HCT116 (cell line): Measurements from ENCODE around the gene LRRC75A. TPM values are rescaled to one million over a fixed set of nuclear protein-coding genes. Genes with fewer than 3 reads are reported as not detected.

Experiments
- ATAC-seq: fragments of 200-7000 bp; cut with Tn5 transposase; 2 replicates; pipeline ENCODE4 v1.9.1; 2020; ENCODE audit warnings: mild to moderate bottlenecking, moderate library complexity
- BruUV-seq: library from RNA; stranded (reverse); fragments of 400-500 nt; replicated peaks from 2 replicates; lab custom pipeline; 2021; lab: Mats Ljungman, UMichigan
- CTCF ChIA-PET: fragments of 300-600 bp; sonication (Branson Sonifier 250); formaldehyde crosslinking; loops from one replicate; lab custom pipeline; 2021; ENCODE audit warnings: antibody characterized with exemption; lab: Charles Lee
- POLR2A ChIA-PET: fragments of 300-600, 350-600 bp; sonication (Branson Sonifier 250); formaldehyde crosslinking; loops from one replicate; lab custom pipeline; 2021; ENCODE audit warnings: antibody characterized with exemption; lab: Charles Lee
- RAD21 ChIA-PET, 2 experiments: fragments of 300-600 bp; sonication (Branson Sonifier 250); formaldehyde crosslinking; loops; one replicate each; lab custom pipeline; 2023; ENCODE audit warnings: low total read pairs in 2 of 2; ENCODE audit not compliant: uncharacterized antibody in 2 of 2, unreplicated experiment in 2 of 2, low non-redundant PET in 1 of 2; lab: Charles Lee
- DNase-seq: peaks from one replicate; pipeline ENCODE4 v3.0.0-alpha.2; 2010; ENCODE audit warnings: low read depth, low spot score
- H2AFZ ChIP-seq: fragments of 200-600 bp; shearing (Covaris generic), sonication (generic); 2 replicates; pipeline ENCODE4 v1.6.1; 2017; ENCODE audit warnings: low read depth, mixed run types, mixed read lengths, antibody characterized with exemption, low read length; ENCODE audit not compliant: poor library complexity, severe bottlenecking
- H3K27ac ChIP-seq: 2 replicates; pipeline ENCODE4 v1.5.1; 2012; ENCODE audit warnings: low read depth, low read length
- H3K27me3 ChIP-seq: fragments of 200-600 bp; sonication (generic); 2 replicates; pipeline ENCODE4 v1.6.1; 2016; ENCODE audit warnings: mixed run types, low read length, mixed read lengths; ENCODE audit not compliant: insufficient read depth
- H3K36me3 ChIP-seq, 2 experiments: fragments of 200-500 bp in 1 of 2; fragments of 200-600 bp in 1 of 2; sonication (Bioruptor generic) in 1 of 2; sonication (generic) in 1 of 2; 2 replicates each; pipeline versions ENCODE4 v1.5.1 to v1.6.1; 2014 to 2016; ENCODE audit warnings: low read length in 2 of 2, inconsistent platforms in 1 of 2, mixed read lengths in 1 of 2, mixed run types in 1 of 2; ENCODE audit not compliant: insufficient read depth in 2 of 2, control insufficient read depth in 1 of 2
- H3K4me1 ChIP-seq, 2 experiments: fragments of 200-600 bp in 1 of 2; sonication (generic) in 1 of 2; 2 replicates each; pipeline versions ENCODE4 v1.5.1 to v1.6.1; 2012 to 2017; ENCODE audit warnings: low read length in 2 of 2, inconsistent platforms in 1 of 2, mild to moderate bottlenecking in 1 of 2, mixed read lengths in 1 of 2, mixed run types in 1 of 2, moderate library complexity in 1 of 2; ENCODE audit not compliant: insufficient read depth in 2 of 2, control insufficient read depth in 1 of 2
- H3K4me2 ChIP-seq: fragments of 200-600 bp; sonication (generic); 2 replicates; pipeline ENCODE4 v1.6.1; 2017; ENCODE audit warnings: mixed run types, low read length, mixed read lengths
- H3K4me3 ChIP-seq, 2 experiments: fragments of 200-600 bp in 1 of 2; sonication (generic) in 1 of 2; replicated peaks in 1 of 2; 2 replicates each; pipeline ENCODE4 v1.5.1; 2011 to 2016; ENCODE audit warnings: low read length in 2 of 2, control low read depth in 1 of 2, low read depth in 1 of 2, mild to moderate bottlenecking in 1 of 2, mixed read lengths in 1 of 2, mixed run types in 1 of 2
- H3K79me2 ChIP-seq: fragments of 200-600 bp; sonication (generic); 2 replicates; pipeline ENCODE4 v1.6.1; 2017; ENCODE audit warnings: mild to moderate bottlenecking, mixed run types, low read length, moderate library complexity, mixed read lengths; ENCODE audit not compliant: insufficient read depth
- H3K9ac ChIP-seq: fragments of 200-600 bp; sonication (generic); 2 replicates; pipeline ENCODE4 v1.6.1; 2016; ENCODE audit warnings: low read length, mixed read lengths
- H3K9me2 ChIP-seq: fragments of 200-600 bp; sonication (generic), shearing (Covaris generic); 2 replicates; pipeline ENCODE4 v1.6.1; 2017; ENCODE audit warnings: mixed run types, mild to moderate bottlenecking, moderate library complexity; ENCODE audit not compliant: insufficient read depth
- H3K9me3 ChIP-seq, 2 experiments: fragments of 200-500 bp in 1 of 2; fragments of 200-600 bp in 1 of 2; sonication (Bioruptor generic) in 1 of 2; sonication (generic) in 1 of 2; 2 replicates each; pipeline ENCODE4 v1.6.1; 2014 to 2017; ENCODE audit warnings: low read length in 2 of 2, mixed read lengths in 2 of 2, inconsistent platforms in 1 of 2, low read depth in 1 of 2, mild to moderate bottlenecking in 1 of 2, mixed run types in 1 of 2, moderate library complexity in 1 of 2; ENCODE audit not compliant: control insufficient read depth in 1 of 2, insufficient read depth in 1 of 2
- H4K20me1 ChIP-seq: fragments of 200-600 bp; sonication (generic), shearing (Covaris generic); 2 replicates; pipeline ENCODE4 v1.6.1; 2017; ENCODE audit warnings: mixed run types, mild to moderate bottlenecking, moderate library complexity; ENCODE audit not compliant: insufficient read depth
- ATF3 ChIP-seq: IDR thresholded peaks from 2 replicates; pipeline ENCODE4 v1.6.1; 2012
- FOSL1 ChIP-seq: IDR thresholded peaks from 2 replicates; pipeline ENCODE4 v1.6.1; 2012; ENCODE audit warnings: low read depth
- JUND ChIP-seq: IDR thresholded peaks from 2 replicates; pipeline ENCODE4 v1.6.1; 2012
- REST ChIP-seq: IDR thresholded peaks from 2 replicates; pipeline ENCODE4 v1.6.1; 2012; ENCODE audit warnings: low read depth
- SIN3A ChIP-seq: IDR thresholded peaks from 2 replicates; pipeline ENCODE4 v1.6.1; 2012; ENCODE audit warnings: low read depth
- YY1 ChIP-seq: IDR thresholded peaks from 2 replicates; pipeline ENCODE4 v1.6.1; 2011; ENCODE audit warnings: low read length, low read depth, moderate library complexity, mild to moderate bottlenecking; ENCODE audit not compliant: insufficient replicate concordance; ENCODE audit errors: extremely low read depth
- ZBTB33 ChIP-seq: IDR thresholded peaks from 2 replicates; pipeline ENCODE4 v1.6.1; 2011; ENCODE audit warnings: mild to moderate bottlenecking, low read length, moderate library complexity; ENCODE audit not compliant: insufficient replicate concordance; ENCODE audit errors: extremely low read depth
- ZFX ChIP-seq: fragments of 450-650 bp; IDR thresholded peaks from 2 replicates; pipeline ENCODE4 v1.6.1; 2017
- intact Hi-C: fragments of 100-400 bp; cut with micrococcal nuclease; formaldehyde crosslinking; loops from 2 replicates; pipeline ENCODE4 v1.10.0; 2022
- total RNA-seq: library from RNA; stranded (reverse); gene quantifications from one replicate; pipeline ENCODE4 v1.2.1, GENCODE V29; 2021; ENCODE audit not compliant: unreplicated experiment

LRRC75A gene
- total RNA-seq, 1 experiment from 2014 or later: 2.3 TPM

- TF ChIP-seq REST: no peak
These were observed 11.0 kb downstream of the LRRC75A start (continued) for GRCh38 chr17:16480995-16481394.

- CTCF ChIA-PET: no interaction called here
These were observed 12.7 kb downstream of the LRRC75A start for GRCh38 chr17:16479264-16479663.

More at GRCh38 chr17:16479264-16479663, 12.7 kb downstream of the LRRC75A start:
- Histone ChIP-seq H3K9me2 (no peaks in the 10 kb centered on the region), H3K9ac (no peak overlapping the region), H3K9me3 (no peaks in the 10 kb centered on the region), H3K27me3 (no peaks in the 10 kb centered on the region), H4K20me1 (no peaks in the 10 kb centered on the region), H3K36me3 (no peaks in the 10 kb centered on the region), H3K79me2 (no peaks in the 10 kb centered on the region), H3K27ac (no peak overlapping the region), H2AFZ (no peak overlapping the region), H3K4me3 (no peak overlapping the region), H3K4me2 (no peak overlapping the region), H3K4me1 (peaks cover 14 to 25% of the 10 kb centered on the region in 2 experiments)
- ATAC-seq: no peak
- POLR2A ChIA-PET: interaction anchor here (1.2 kb wide), 1 partner anchor 41 kb away, joined by 4 read pairs; no protein-coding TSS in a partner anchor
- BruUV-seq: no TSS peak
- RAD21 ChIA-PET: no interaction called here
- TF ChIP-seq REST (no peak), JUND (no peak), YY1 (no peak), ATF3 (no peak), SIN3A (no peak), ZFX (no peak), ZBTB33 (no peak), FOSL1 (no peak)
- DNase-seq: no peak
- intact Hi-C loops: no loop called here
